GM19395 (cell line): Measurements from ENCODE around the gene USP27X.

Experiments used
- ATAC-seq: cut with Tn5 transposase; IDR thresholded peaks from one replicate; pipeline ENCODE4 v1.9.1; 2021; ENCODE audit warnings: mild to moderate bottlenecking, moderate library complexity; ENCODE audit not compliant: unreplicated experiment

The USP27X gene

GRCh38 chrX:49880668-49881067, 1.4 kb downstream of the USP27X start:
- ATAC-seq = no peak

DNA sequence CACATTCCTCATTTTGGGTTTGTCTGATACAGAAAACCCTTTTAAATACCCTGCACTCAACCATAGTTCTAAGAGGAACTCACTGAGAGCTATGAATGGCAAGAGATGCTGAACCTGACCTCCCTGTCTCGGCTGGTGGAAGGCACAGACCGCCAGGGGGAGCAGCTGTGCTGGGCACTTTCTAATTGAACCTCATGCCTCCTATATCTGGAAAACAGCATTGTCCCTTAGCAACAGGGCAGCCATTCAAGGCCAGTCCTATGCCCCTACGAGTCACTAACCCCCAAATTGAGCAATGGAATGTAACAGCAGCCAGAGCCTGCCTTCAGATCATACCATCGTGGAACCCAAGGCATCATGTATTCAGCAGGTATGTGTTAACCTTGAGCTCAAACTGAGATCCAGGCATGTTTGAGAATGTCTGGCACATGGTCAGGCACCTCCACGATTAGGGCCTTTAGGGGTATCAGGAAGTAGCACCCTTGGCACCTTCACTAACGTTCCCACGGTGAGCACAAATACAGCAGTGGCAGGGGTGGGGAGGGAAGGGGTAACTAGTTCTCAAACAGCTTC, 5.1 kb downstream of the USP27X start:
- ATAC-seq = peak; percentile 63

GRCh38 chrX:49892542-49892941, 13.3 kb downstream of the USP27X start:
- ATAC-seq = no peak

DNA sequence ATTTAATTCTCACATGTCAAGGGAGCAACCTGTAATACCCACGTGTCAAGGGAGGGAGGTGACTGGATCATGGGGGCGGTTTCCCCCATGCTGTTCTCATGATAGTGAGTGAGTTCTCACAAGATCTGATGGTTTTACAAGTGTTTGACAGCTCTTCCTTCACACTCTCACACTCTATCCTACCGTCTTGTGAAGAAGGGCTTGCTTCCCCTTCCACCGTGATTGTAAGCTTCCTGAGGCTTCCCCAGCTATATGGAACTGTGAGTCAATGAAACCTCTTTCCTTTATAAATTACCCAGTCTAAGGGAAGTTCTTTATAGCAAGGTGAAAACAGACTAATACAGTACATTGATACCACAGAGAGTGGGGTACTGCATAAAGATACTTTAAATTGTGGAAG, 17.7 kb downstream of the USP27X start:
- ATAC-seq = no peak

DNA sequence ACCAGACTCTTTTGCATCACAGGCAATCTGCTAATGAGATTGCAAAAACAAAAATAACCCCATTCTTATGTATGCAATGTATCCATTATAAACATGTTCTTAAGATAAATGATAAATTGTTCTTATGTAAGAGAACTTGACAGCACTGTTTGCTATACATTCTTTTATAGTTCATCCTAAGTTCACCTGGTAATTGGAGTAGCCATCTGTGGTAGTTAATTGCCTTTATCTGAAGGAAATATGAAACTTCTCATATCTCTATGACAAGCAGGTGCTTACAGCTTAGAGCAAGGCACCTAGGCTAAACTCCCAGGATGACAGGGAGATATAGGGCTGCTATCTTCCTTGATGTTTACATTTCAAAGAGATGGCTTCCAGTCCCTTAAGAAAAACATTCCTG, 21.8 kb downstream of the USP27X start:
- no peak for ATAC-seq

DNA sequence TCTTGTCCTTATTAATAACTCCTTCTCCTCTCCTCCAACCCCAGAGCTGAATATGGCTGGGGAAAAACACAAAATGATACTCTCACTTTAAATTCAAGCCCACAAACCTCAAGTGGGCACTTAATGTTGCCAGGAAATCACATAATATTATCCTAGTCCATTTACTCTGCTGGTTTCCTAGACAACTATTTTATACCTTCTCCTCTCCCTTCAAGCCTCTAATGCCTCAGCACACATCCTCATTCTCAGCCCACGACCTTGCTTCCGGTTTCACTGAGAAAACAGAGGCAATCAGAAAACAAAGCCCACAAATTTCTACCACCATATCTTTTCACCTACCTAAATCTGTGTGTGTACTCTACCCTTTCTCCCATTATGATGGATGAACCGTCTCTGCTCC, 31.1 kb downstream of the USP27X start:
- ATAC-seq = peak; percentile 74

DNA sequence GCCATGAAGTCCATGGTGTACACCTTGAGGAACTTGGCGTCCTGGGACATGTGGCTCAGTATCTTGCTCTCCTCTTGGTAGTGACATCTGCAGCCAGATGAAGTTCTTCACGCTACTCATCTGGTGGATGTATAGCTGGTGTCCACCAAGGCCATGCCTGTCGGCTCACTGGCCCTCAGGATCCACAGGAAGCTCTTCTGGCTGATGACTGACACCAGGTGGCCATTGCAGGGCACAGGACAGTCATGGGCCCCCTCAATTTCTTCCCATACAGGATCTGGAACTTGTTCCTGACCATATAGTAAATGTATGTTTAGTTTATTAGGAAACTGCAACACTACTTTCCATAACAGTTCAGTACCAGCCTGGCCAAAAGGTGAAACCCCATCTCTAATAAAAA, 32.8 kb downstream of the USP27X start:
- ATAC-seq = no peak

DNA sequence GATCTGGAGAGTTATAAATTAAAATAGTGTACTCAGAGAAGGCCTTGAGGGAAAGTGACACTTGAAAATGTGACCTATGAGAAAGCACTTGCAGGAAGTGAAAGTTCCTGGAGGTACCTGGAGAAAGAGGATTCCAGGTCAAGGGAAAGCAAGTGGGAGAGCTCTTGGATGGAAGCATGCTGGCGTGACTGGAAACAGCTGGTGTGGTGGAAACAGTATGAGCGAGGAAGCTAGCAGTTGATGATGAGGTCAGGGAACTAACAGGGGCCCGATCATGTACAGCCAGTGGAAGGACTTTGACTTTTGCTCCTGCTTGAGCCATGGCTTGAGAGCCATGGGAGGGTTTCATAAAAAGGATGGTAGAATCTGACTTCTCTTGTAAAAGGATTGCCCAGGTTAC, 33.6 kb downstream of the USP27X start:
- no peak for ATAC-seq

GRCh38 chrX:49915361-49916222, 36.3 kb downstream of the USP27X start:
- peak; percentile 78 for ATAC-seq

- no peak for ATAC-seq
Measured at GRCh38 chrX:49919617-49920016, 40.3 kb downstream of the USP27X start.

- no peak for ATAC-seq
Measured at GRCh38 chrX:49921109-49921508, 41.8 kb downstream of the USP27X start.

GRCh38 chrX:49922291-49923241, 43.3 kb downstream of the USP27X start, which contains the start of gene CLCN5:
Gene CLCN5 (plus strand): TSS chrX:49922596. CDS start chrX:49925299, 2,703 bp downstream.
- peak; percentile 89 for ATAC-seq

GRCh38 chrX:49925176-49925575, 45.9 kb downstream of the USP27X start:
- no peak for ATAC-seq

DNA sequence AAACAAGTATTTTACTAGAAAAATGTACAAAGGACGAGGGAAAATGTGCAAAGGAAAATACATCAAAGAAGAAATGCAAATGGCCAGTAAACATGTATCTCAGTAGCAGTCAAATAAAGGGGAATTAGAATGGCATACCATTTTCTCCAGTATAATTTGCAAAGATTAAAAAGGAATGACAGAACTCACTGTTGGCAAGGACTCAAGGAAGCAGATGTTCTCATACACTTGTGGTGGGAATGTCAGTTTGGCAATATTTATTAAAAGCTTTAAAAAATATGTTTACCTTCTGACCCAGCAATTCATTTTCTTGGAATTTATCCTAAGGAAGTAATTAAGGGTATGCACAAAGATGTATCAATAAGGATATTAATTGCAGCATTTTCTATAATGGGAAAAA, 50.8 kb downstream of the USP27X start:
- ATAC-seq = no peak
